ENCODE measurements around the gene NPC2.
"Not testable (repeated sequence)": the region's sequence is repeated elsewhere in the genome, so short reads cannot be mapped to it uniquely, and the experiment has no call there.

NPC2 gene

GRCh38 chr14:74492776-74493342 is at the start of gene NPC2:
Gene NPC2 (minus strand): TSS chr14:74493305. CDS start chr14:74493274, 31 bp downstream.
- Histone ChIP-seq H3K36me3 (ENCODE audit: insufficient read depth, low read length) (peaks cover 7% of the 10 kb centered on the region), H3K9me3 (ENCODE audit: low read length) (no peaks in the 10 kb centered on the region), H3K27ac (ENCODE audit: low read depth, low read length) (peak within 1 kb of the TSS; percentile 83), H3K9ac (ENCODE audit: low read length) (peak within 1 kb of the TSS; percentile 68), H3K27me3 (ENCODE audit: control insufficient read depth in 1 of 2, insufficient read depth in 2 of 2, low read length in 2 of 2) (no peaks in the 10 kb centered on the region), H3K4me1 (ENCODE audit: insufficient read depth, low read length) (peaks cover 6% of the 10 kb centered on the region), H3K4me3 (ENCODE audit: low read depth in 1 of 2, low read length in 2 of 2) (peak within 1 kb of the TSS; percentile 78 to 94)

GRCh38 chr14:74542056-74542685 is 49.1 kb upstream of the NPC2 start:
- Histone ChIP-seq H3K4me1 (ENCODE audit: insufficient read depth, low read length) (peaks cover 4% of the 10 kb centered on the region), H3K27ac (ENCODE audit: low read depth, low read length) (no peak overlapping the region), H3K4me3 (ENCODE audit: low read depth in 1 of 2, low read length in 2 of 2) (no peak overlapping the region), H3K9me3 (ENCODE audit: low read length) (no peaks in the 10 kb centered on the region), H3K36me3 (ENCODE audit: insufficient read depth, low read length) (no peaks in the 10 kb centered on the region), H3K27me3 (ENCODE audit: control insufficient read depth in 1 of 2, insufficient read depth in 2 of 2, low read length in 2 of 2) (no peaks in the 10 kb centered on the region), H3K9ac (ENCODE audit: low read length) (no peak overlapping the region)

- H3K4me3 ChIP-seq (ENCODE audit: low read depth in 1 of 2, low read length in 2 of 2): no peak overlapping the region
- no peaks in the 10 kb centered on the region for H3K36me3 ChIP-seq (ENCODE audit: insufficient read depth, low read length)
- no peak overlapping the region for H3K9ac ChIP-seq (ENCODE audit: low read length)
- no peak overlapping the region for H3K27ac ChIP-seq (ENCODE audit: low read depth, low read length)
- H3K9me3 ChIP-seq (ENCODE audit: low read length): no peaks in the 10 kb centered on the region
- H3K27me3 ChIP-seq (ENCODE audit: control insufficient read depth in 1 of 2, insufficient read depth in 2 of 2, low read length in 2 of 2): no peaks in the 10 kb centered on the region
- peaks cover 3% of the 10 kb centered on the region for H3K4me1 ChIP-seq (ENCODE audit: insufficient read depth, low read length)
Measured at GRCh38 chr14:74541225-74541624, 48.1 kb upstream of the NPC2 start.

GRCh38 chr14:74539503-74539902 is 46.4 kb upstream of the NPC2 start:
- Histone ChIP-seq H3K9me3 (ENCODE audit: low read length) (no peaks in the 10 kb centered on the region), H3K36me3 (ENCODE audit: insufficient read depth, low read length) (no peaks in the 10 kb centered on the region), H3K27me3 (ENCODE audit: control insufficient read depth in 1 of 2, insufficient read depth in 2 of 2, low read length in 2 of 2) (no peaks in the 10 kb centered on the region), H3K9ac (ENCODE audit: low read length) (no peak overlapping the region), H3K4me1 (ENCODE audit: insufficient read depth, low read length) (no peaks in the 10 kb centered on the region), H3K4me3 (ENCODE audit: low read depth in 1 of 2, low read length in 2 of 2) (no peak overlapping the region), H3K27ac (ENCODE audit: low read depth, low read length) (no peak overlapping the region)

GRCh38 chr14:74538411-74539391 is 45.6 kb upstream of the NPC2 start:
- no peaks in the 10 kb centered on the region for H3K9me3 ChIP-seq (ENCODE audit: low read length)
- no peak overlapping the region for H3K4me3 ChIP-seq (ENCODE audit: low read depth in 1 of 2, low read length in 2 of 2)
- H3K27me3 ChIP-seq (ENCODE audit: control insufficient read depth in 1 of 2, insufficient read depth in 2 of 2, low read length in 2 of 2): no peaks in the 10 kb centered on the region
- no peaks in the 10 kb centered on the region for H3K36me3 ChIP-seq (ENCODE audit: insufficient read depth, low read length)
- H3K27ac ChIP-seq (ENCODE audit: low read depth, low read length): no peak overlapping the region
- no peaks in the 10 kb centered on the region for H3K4me1 ChIP-seq (ENCODE audit: insufficient read depth, low read length)
- no peak overlapping the region for H3K9ac ChIP-seq (ENCODE audit: low read length)

- not testable (repeated sequence) for H3K9me3 ChIP-seq (ENCODE audit: low read length); H3K36me3 ChIP-seq (ENCODE audit: insufficient read depth, low read length); H3K4me3 ChIP-seq (ENCODE audit: low read depth in 1 of 2, low read length in 2 of 2); H3K4me1 ChIP-seq (ENCODE audit: insufficient read depth, low read length); H3K27me3 ChIP-seq (ENCODE audit: control insufficient read depth in 1 of 2, insufficient read depth in 2 of 2, low read length in 2 of 2); H3K27ac ChIP-seq (ENCODE audit: low read depth, low read length); H3K9ac ChIP-seq (ENCODE audit: low read length)
Measured at GRCh38 chr14:74536336-74536735, 43.2 kb upstream of the NPC2 start.

- Histone ChIP-seq H3K4me3 (ENCODE audit: low read depth in 1 of 2, low read length in 2 of 2) (no peak overlapping the region), H3K9ac (ENCODE audit: low read length) (no peak overlapping the region), H3K27ac (ENCODE audit: low read depth, low read length) (no peak overlapping the region), H3K4me1 (ENCODE audit: insufficient read depth, low read length) (no peaks in the 10 kb centered on the region), H3K27me3 (ENCODE audit: control insufficient read depth in 1 of 2, insufficient read depth in 2 of 2, low read length in 2 of 2) (no peaks in the 10 kb centered on the region), H3K36me3 (ENCODE audit: insufficient read depth, low read length) (no peaks in the 10 kb centered on the region), H3K9me3 (ENCODE audit: low read length) (no peaks in the 10 kb centered on the region)
Measured at GRCh38 chr14:74535756-74536325, 42.7 kb upstream of the NPC2 start.

- Histone ChIP-seq H3K4me1 (ENCODE audit: insufficient read depth, low read length) (no peaks in the 10 kb centered on the region), H3K4me3 (ENCODE audit: low read depth in 1 of 2, low read length in 2 of 2) (no peak overlapping the region), H3K27me3 (ENCODE audit: control insufficient read depth in 1 of 2, insufficient read depth in 2 of 2, low read length in 2 of 2) (no peaks in the 10 kb centered on the region), H3K9me3 (ENCODE audit: low read length) (no peaks in the 10 kb centered on the region), H3K9ac (ENCODE audit: low read length) (no peak overlapping the region), H3K27ac (ENCODE audit: low read depth, low read length) (no peak overlapping the region), H3K36me3 (ENCODE audit: insufficient read depth, low read length) (no peaks in the 10 kb centered on the region)
Measured at GRCh38 chr14:74533576-74533975, 40.5 kb upstream of the NPC2 start.

- no peaks in the 10 kb centered on the region for H3K4me1 ChIP-seq (ENCODE audit: insufficient read depth, low read length)
- H3K27me3 ChIP-seq (ENCODE audit: control insufficient read depth in 1 of 2, insufficient read depth in 2 of 2, low read length in 2 of 2): no peaks in the 10 kb centered on the region
- no peaks in the 10 kb centered on the region for H3K36me3 ChIP-seq (ENCODE audit: insufficient read depth, low read length)
- H3K4me3 ChIP-seq (ENCODE audit: low read depth in 1 of 2, low read length in 2 of 2): no peak overlapping the region
- H3K9me3 ChIP-seq (ENCODE audit: low read length): no peaks in the 10 kb centered on the region
- no peak overlapping the region for H3K9ac ChIP-seq (ENCODE audit: low read length)
- no peak overlapping the region for H3K27ac ChIP-seq (ENCODE audit: low read depth, low read length)
Measured at GRCh38 chr14:74532246-74532645, 39.1 kb upstream of the NPC2 start.

- Histone ChIP-seq H3K9ac (ENCODE audit: low read length) (no peak overlapping the region), H3K27me3 (ENCODE audit: control insufficient read depth in 1 of 2, insufficient read depth in 2 of 2, low read length in 2 of 2) (no peaks in the 10 kb centered on the region), H3K9me3 (ENCODE audit: low read length) (no peaks in the 10 kb centered on the region), H3K4me3 (ENCODE audit: low read depth in 1 of 2, low read length in 2 of 2) (no peak overlapping the region), H3K4me1 (ENCODE audit: insufficient read depth, low read length) (no peaks in the 10 kb centered on the region), H3K27ac (ENCODE audit: low read depth, low read length) (no peak overlapping the region), H3K36me3 (ENCODE audit: insufficient read depth, low read length) (no peaks in the 10 kb centered on the region)
Measured at GRCh38 chr14:74531467-74531866, 38.4 kb upstream of the NPC2 start.

- Histone ChIP-seq H3K4me1 (ENCODE audit: insufficient read depth, low read length) (no peaks in the 10 kb centered on the region), H3K9me3 (ENCODE audit: low read length) (no peaks in the 10 kb centered on the region), H3K36me3 (ENCODE audit: insufficient read depth, low read length) (no peaks in the 10 kb centered on the region), H3K27me3 (ENCODE audit: control insufficient read depth in 1 of 2, insufficient read depth in 2 of 2, low read length in 2 of 2) (no peaks in the 10 kb centered on the region), H3K9ac (ENCODE audit: low read length) (no peak overlapping the region), H3K4me3 (ENCODE audit: low read depth in 1 of 2, low read length in 2 of 2) (no peak overlapping the region), H3K27ac (ENCODE audit: low read depth, low read length) (no peak overlapping the region)
Measured at GRCh38 chr14:74531006-74531405, 37.9 kb upstream of the NPC2 start.

Data from muscle layer of colon (tissue), 2 donors.